Mesothelial cell of epicardium (in vitro differentiated cells): ENCODE data around the gene SDHB. TPM values are rescaled to one million over a fixed set of nuclear protein-coding genes. Genes with fewer than 3 reads are reported as not detected.

Experiments used
- DNase-seq, 2 experiments: peaks; one replicate each; pipeline ENCODE4 v3.0.0; 2021; ENCODE audit warnings: low spot score in 2 of 2; ENCODE audit not compliant: unreplicated experiment in 2 of 2
- H3K27ac Mint-ChIP-seq: 2 replicates; pipeline ENCODE4 v1.8.0; 2021; ENCODE audit warnings: mixed read lengths
- H3K27me3 Mint-ChIP-seq: 2 replicates; pipeline ENCODE4 v1.8.0; 2021; ENCODE audit warnings: low read depth, mixed read lengths
- H3K36me3 Mint-ChIP-seq: 2 replicates; pipeline ENCODE4 v1.8.0; 2021; ENCODE audit warnings: mixed read lengths
- H3K4me1 Mint-ChIP-seq: 2 replicates; pipeline ENCODE4 v1.8.0; 2021; ENCODE audit warnings: mixed read lengths
- H3K4me3 Mint-ChIP-seq: 2 replicates; pipeline ENCODE4 v1.8.0; 2021; ENCODE audit warnings: mild to moderate bottlenecking, moderate library complexity, mixed read lengths
- H3K9me3 Mint-ChIP-seq: 2 replicates; pipeline ENCODE4 v1.8.0; 2021; ENCODE audit warnings: mixed read lengths
- CTCF ChIP-seq: fragments of 200-600 bp; sonication (generic); IDR thresholded peaks from one replicate; pipeline ENCODE4 v1.5.0; 2021; ENCODE audit warnings: antibody characterized with exemption; ENCODE audit not compliant: unreplicated experiment
- total RNA-seq: library from RNA; stranded (reverse); gene quantifications from 3 replicates; pipeline ENCODE4 v1.2.1, GENCODE V29; 2021

SDHB gene
- total RNA-seq, 1 donor from 2014 or later = 46.5 TPM

DNA sequence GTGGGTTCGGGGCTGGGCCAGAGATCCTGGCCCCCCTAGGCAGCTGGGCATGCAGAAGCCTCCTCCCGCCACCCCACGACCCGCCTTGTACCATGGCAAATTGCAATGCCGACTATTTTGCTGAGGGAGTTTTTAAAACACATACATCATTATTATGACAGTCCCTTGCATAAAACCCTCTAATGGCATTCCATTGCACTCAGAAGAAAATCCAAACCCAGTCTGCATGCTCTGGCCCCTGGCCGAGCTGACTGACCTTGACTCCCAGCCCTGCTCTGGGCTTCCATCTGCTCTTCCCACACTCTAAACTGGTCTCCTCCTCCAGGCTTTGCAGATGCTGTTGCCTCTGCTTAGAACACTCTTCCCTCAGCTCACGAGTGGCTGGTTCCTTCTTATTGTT is 37.4 kb upstream of the SDHB start:
- peaks cover 4% of the 10 kb centered on the region for H3K9me3 Mint-ChIP-seq
- H3K4me3 Mint-ChIP-seq = no peak overlapping the region
- no peaks in the 10 kb centered on the region for H3K27me3 Mint-ChIP-seq
- DNase-seq = no peak
- peaks cover 6% of the 10 kb centered on the region for H3K4me1 Mint-ChIP-seq
- H3K36me3 Mint-ChIP-seq = no peaks in the 10 kb centered on the region
- H3K27ac Mint-ChIP-seq = no peak overlapping the region
- no peak for TF ChIP-seq CTCF

DNA sequence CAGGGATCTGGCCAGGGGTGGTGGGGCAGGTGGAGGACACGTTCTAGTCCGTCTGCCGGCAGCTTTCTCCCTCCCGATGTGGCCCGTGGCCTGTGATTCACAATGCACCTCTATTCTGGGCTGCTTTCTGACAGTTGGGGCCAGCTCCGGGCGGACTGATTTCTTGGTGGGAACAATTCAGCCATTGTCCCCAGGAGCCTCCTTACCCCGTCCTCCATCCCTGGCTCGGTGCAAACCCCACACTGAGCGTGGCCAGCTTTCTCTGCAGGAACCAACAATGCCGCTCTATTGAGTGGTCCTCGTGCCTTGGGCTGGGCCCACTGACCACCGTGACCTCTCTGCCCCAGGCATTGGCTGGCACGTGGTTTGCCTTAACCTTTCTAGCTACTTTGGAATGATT is 35.7 kb upstream of the SDHB start:
- Mint-ChIP-seq H3K27ac (no peak overlapping the region), H3K9me3 (peaks cover 4% of the 10 kb centered on the region), H3K4me1 (peaks cover 6% of the 10 kb centered on the region), H3K4me3 (no peak overlapping the region), H3K27me3 (no peaks in the 10 kb centered on the region), H3K36me3 (no peaks in the 10 kb centered on the region)
- DNase-seq = no peak
- TF ChIP-seq CTCF = no peak

DNA sequence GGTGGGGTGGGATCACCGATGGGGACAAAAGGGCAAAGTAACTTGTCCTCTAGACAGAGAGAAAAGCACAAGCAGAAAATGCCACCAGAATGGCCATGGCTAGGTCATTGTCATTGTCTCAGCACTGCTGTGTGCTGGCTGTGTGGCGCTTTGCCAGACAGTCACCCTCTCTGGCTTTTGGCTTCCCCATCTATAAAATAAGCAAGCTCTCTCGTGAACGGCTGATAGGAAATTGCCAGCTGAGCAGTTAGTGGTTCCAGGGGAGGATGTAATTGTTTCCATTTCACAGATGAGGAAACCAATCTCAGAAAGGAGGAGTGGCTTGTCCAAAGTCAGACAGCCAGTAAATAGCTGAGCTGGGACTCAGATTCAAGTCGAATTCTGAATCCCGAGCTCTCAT is 32.9 kb upstream of the SDHB start:
- H3K9me3 Mint-ChIP-seq = no peaks in the 10 kb centered on the region
- H3K36me3 Mint-ChIP-seq = no peaks in the 10 kb centered on the region
- no peak overlapping the region for H3K4me3 Mint-ChIP-seq
- DNase-seq = no peak
- H3K4me1 Mint-ChIP-seq = peaks cover 6% of the 10 kb centered on the region
- TF ChIP-seq CTCF = no peak
- no peaks in the 10 kb centered on the region for H3K27me3 Mint-ChIP-seq
- no peak overlapping the region for H3K27ac Mint-ChIP-seq

DNA sequence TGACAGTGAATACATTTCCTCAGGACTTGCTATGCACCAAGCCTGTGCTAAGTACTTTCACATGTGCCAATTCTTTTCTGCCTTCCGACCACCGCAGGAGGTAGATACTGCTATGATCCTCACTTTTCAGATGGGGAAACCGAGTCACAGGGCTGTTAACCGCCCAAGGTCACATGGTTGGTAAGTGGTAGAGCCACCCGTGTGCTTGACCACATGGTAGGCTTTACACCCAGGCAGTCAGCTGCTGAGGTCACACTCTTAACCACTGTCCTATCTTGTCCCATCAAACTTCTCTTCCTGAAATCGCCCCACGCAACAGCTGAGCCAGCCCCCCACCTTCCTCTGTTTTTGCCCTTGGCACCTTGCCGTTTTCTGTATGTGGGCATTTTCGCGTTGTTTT is 31.0 kb upstream of the SDHB start:
- Mint-ChIP-seq H3K4me1 (no peaks in the 10 kb centered on the region), H3K27me3 (no peaks in the 10 kb centered on the region), H3K4me3 (no peak overlapping the region), H3K36me3 (no peaks in the 10 kb centered on the region), H3K27ac (no peak overlapping the region), H3K9me3 (no peaks in the 10 kb centered on the region)
- TF ChIP-seq CTCF = no peak
- no peak for DNase-seq

GRCh38 chr1:17082761-17083160 is 28.9 kb upstream of the SDHB start:
- TF ChIP-seq CTCF = no peak
- H3K4me3 Mint-ChIP-seq = no peak overlapping the region
- no peak overlapping the region for H3K27ac Mint-ChIP-seq
- H3K27me3 Mint-ChIP-seq = no peaks in the 10 kb centered on the region
- DNase-seq = no peak
- H3K36me3 Mint-ChIP-seq = no peaks in the 10 kb centered on the region
- no peaks in the 10 kb centered on the region for H3K9me3 Mint-ChIP-seq
- no peaks in the 10 kb centered on the region for H3K4me1 Mint-ChIP-seq

DNA sequence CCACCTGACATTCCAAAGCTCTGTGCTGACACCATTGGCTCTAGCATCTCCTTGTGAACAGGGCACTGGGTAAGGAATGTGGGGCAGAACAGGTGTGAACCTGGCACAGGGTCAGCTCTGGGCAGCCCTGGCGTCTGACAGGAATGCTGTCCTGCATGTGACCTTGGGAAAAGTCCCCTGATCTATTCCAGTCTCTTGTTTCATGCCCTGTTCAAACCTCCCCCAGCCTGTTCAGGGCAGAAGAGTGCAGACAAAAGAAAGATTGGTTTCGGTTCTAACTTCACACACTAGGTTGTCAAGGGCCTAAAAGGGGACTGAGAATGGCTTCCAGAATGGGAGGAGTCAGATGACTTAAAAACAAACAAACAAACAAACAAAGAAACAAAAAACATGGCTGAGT is 27.6 kb upstream of the SDHB start:
- H3K4me1 Mint-ChIP-seq = no peaks in the 10 kb centered on the region
- no peaks in the 10 kb centered on the region for H3K36me3 Mint-ChIP-seq
- TF ChIP-seq CTCF = no peak
- H3K4me3 Mint-ChIP-seq = no peak overlapping the region
- H3K27ac Mint-ChIP-seq = no peak overlapping the region
- DNase-seq = no peak
- H3K9me3 Mint-ChIP-seq = no peaks in the 10 kb centered on the region
- H3K27me3 Mint-ChIP-seq = no peaks in the 10 kb centered on the region
